ENCODE measurements around the gene KRTAP19-7.

The KRTAP19-7 gene

GRCh38 chr21:30561264-30561895 lies at the start of gene KRTAP19-7:
TSS of gene KRTAP19-7 (minus strand) at chr21:30561314. CDS start at chr21:30561289, 25 bp downstream.
- Histone ChIP-seq H3K9me3 (no peaks in the 10 kb centered on the region), H3K36me3 (replicated peaks) (no peaks in the 10 kb centered on the region), H3K4me1 (no peaks in the 10 kb centered on the region), H3K4me3 (no peak within 1 kb of the TSS), H3K27me3 (ENCODE audit: low read depth) (no peaks in the 10 kb centered on the region)
- DNase-seq (ENCODE audit: low spot score in 2 of 2) = no peak
- in situ Hi-C loops (cut with MboI; ENCODE audit: low sequenced_read_pairs) = no loop called here

GRCh38 chr21:30605968-30606367 lies 44.9 kb upstream of the KRTAP19-7 start:
- peaks cover 4% of the 10 kb centered on the region; the same call in 1 of the 2 replicates for H3K9me3 ChIP-seq
- no peak for DNase-seq (ENCODE audit: low spot score in 2 of 2)

GRCh38 chr21:30600787-30601186 lies 39.7 kb upstream of the KRTAP19-7 start, which contains the start of gene KRTAP22-1:
TSS of gene KRTAP22-1 (plus strand) at chr21:30601087.
- Histone ChIP-seq H3K27me3 (ENCODE audit: low read depth) (no peaks in the 10 kb centered on the region), H3K4me1 (no peaks in the 10 kb centered on the region), H3K9me3 (peaks cover 4% of the 10 kb centered on the region; the same call in 1 of the 2 replicates), H3K4me3 (no peak within 1 kb of the TSS), H3K36me3 (replicated peaks) (no peaks in the 10 kb centered on the region)
- in situ Hi-C loops (cut with MboI; ENCODE audit: low sequenced_read_pairs) = no loop called here
- no peak for DNase-seq (ENCODE audit: low spot score in 2 of 2)

More at GRCh38 chr21:30605968-30606367, 44.9 kb upstream of the KRTAP19-7 start:
- Histone ChIP-seq H3K36me3 (replicated peaks) (no peaks in the 10 kb centered on the region), H3K4me1 (no peaks in the 10 kb centered on the region), H3K4me3 (no peak overlapping the region), H3K27me3 (ENCODE audit: low read depth) (no peaks in the 10 kb centered on the region)
- in situ Hi-C loops (cut with MboI; ENCODE audit: low sequenced_read_pairs) = no loop called here

GRCh38 chr21:30598802-30599201 lies 37.7 kb upstream of the KRTAP19-7 start, which contains the start of gene KRTAP6-2:
TSS of gene KRTAP6-2 (minus strand) at chr21:30598902. CDS start at chr21:30598874, 28 bp downstream.
- in situ Hi-C loops (cut with MboI; ENCODE audit: low sequenced_read_pairs) = no loop called here
- no peaks in the 10 kb centered on the region for H3K36me3 ChIP-seq (replicated peaks)
- no peak for DNase-seq (ENCODE audit: low spot score in 2 of 2)
- no peak within 1 kb of the TSS for H3K4me3 ChIP-seq
- no peaks in the 10 kb centered on the region for H3K27me3 ChIP-seq (ENCODE audit: low read depth)
- no peaks in the 10 kb centered on the region for H3K4me1 ChIP-seq
- peaks cover 4% of the 10 kb centered on the region; the same call in 1 of the 2 replicates for H3K9me3 ChIP-seq

GRCh38 chr21:30592140-30592539 lies 31.0 kb upstream of the KRTAP19-7 start, which contains the start of gene KRTAP6-3:
TSS of gene KRTAP6-3 (plus strand) at chr21:30592440. CDS start at chr21:30592446, 6 bp downstream.
- Histone ChIP-seq H3K4me1 (no peaks in the 10 kb centered on the region), H3K36me3 (replicated peaks) (no peaks in the 10 kb centered on the region), H3K9me3 (no peaks in the 10 kb centered on the region), H3K4me3 (no peak within 1 kb of the TSS), H3K27me3 (ENCODE audit: low read depth) (no peaks in the 10 kb centered on the region)
- in situ Hi-C loops (cut with MboI; ENCODE audit: low sequenced_read_pairs) = no loop called here
- no peak for DNase-seq (ENCODE audit: low spot score in 2 of 2)

- Histone ChIP-seq H3K27me3 (ENCODE audit: low read depth) (no peaks in the 10 kb centered on the region), H3K4me1 (no peaks in the 10 kb centered on the region), H3K36me3 (replicated peaks) (no peaks in the 10 kb centered on the region), H3K4me3 (no peak within 1 kb of the TSS), H3K9me3 (0 out of 2 replicates have a peak, but pooled peaks cover 2% of the 10 kb centered on the region)
- DNase-seq (ENCODE audit: low spot score in 2 of 2) = no peak
- in situ Hi-C loops (cut with MboI; ENCODE audit: low sequenced_read_pairs) = no loop called here
These were observed 29.2 kb upstream of the KRTAP19-7 start, which contains the start of gene KRTAP22-2 for GRCh38 chr21:30590297-30590696. TSS of gene KRTAP22-2 (minus strand) at chr21:30590397.

- in situ Hi-C loops (cut with MboI; ENCODE audit: low sequenced_read_pairs) = no loop called here
- no peaks in the 10 kb centered on the region for H3K36me3 ChIP-seq (replicated peaks)
- H3K4me1 ChIP-seq = no peaks in the 10 kb centered on the region
- H3K27me3 ChIP-seq (ENCODE audit: low read depth) = no peaks in the 10 kb centered on the region
- no peak for DNase-seq (ENCODE audit: low spot score in 2 of 2)
- 0 out of 2 replicates have a peak, but pooled peaks cover 2% of the 10 kb centered on the region for H3K9me3 ChIP-seq
- no peak overlapping the region for H3K4me3 ChIP-seq
These were observed 21.8 kb upstream of the KRTAP19-7 start for GRCh38 chr21:30582870-30583269.

GRCh38 chr21:30580132-30580531 lies 19.0 kb upstream of the KRTAP19-7 start:
- H3K36me3 ChIP-seq (replicated peaks) = no peaks in the 10 kb centered on the region

GRCh38 chr21:30579346-30579745 lies 18.2 kb upstream of the KRTAP19-7 start:
- no peaks in the 10 kb centered on the region for H3K4me1 ChIP-seq
- H3K9me3 ChIP-seq = no peaks in the 10 kb centered on the region; the same call in 1 of the 2 replicates
- in situ Hi-C loops (cut with MboI; ENCODE audit: low sequenced_read_pairs) = no loop called here
- DNase-seq (ENCODE audit: low spot score in 2 of 2) = no peak
- no peaks in the 10 kb centered on the region for H3K36me3 ChIP-seq (replicated peaks)
- no peaks in the 10 kb centered on the region for H3K27me3 ChIP-seq (ENCODE audit: low read depth)
- H3K4me3 ChIP-seq = no peak overlapping the region

More at GRCh38 chr21:30580132-30580531, 19.0 kb upstream of the KRTAP19-7 start:
- in situ Hi-C loops (cut with MboI; ENCODE audit: low sequenced_read_pairs) = no loop called here
- DNase-seq (ENCODE audit: low spot score in 2 of 2) = no peak
- Histone ChIP-seq H3K9me3 (no peaks in the 10 kb centered on the region; the same call in 1 of the 2 replicates), H3K4me3 (no peak overlapping the region), H3K27me3 (ENCODE audit: low read depth) (no peaks in the 10 kb centered on the region), H3K4me1 (no peaks in the 10 kb centered on the region)

GRCh38 chr21:30577766-30578165 lies 16.7 kb upstream of the KRTAP19-7 start:
- no peak for DNase-seq (ENCODE audit: low spot score in 2 of 2)
- Histone ChIP-seq H3K4me3 (no peak overlapping the region), H3K36me3 (replicated peaks) (no peaks in the 10 kb centered on the region), H3K27me3 (ENCODE audit: low read depth) (no peaks in the 10 kb centered on the region), H3K4me1 (no peaks in the 10 kb centered on the region), H3K9me3 (no peaks in the 10 kb centered on the region; the same call in 1 of the 2 replicates)
- in situ Hi-C loops (cut with MboI; ENCODE audit: low sequenced_read_pairs) = no loop called here

GRCh38 chr21:30567617-30568016 lies 6.5 kb upstream of the KRTAP19-7 start:
- Histone ChIP-seq H3K4me3 (no peak overlapping the region), H3K27me3 (ENCODE audit: low read depth) (no peaks in the 10 kb centered on the region), H3K4me1 (no peaks in the 10 kb centered on the region), H3K9me3 (no peaks in the 10 kb centered on the region), H3K36me3 (replicated peaks) (no peaks in the 10 kb centered on the region)
- in situ Hi-C loops (cut with MboI; ENCODE audit: low sequenced_read_pairs) = no loop called here
- no peak for DNase-seq (ENCODE audit: low spot score in 2 of 2)

- in situ Hi-C loops (cut with MboI; ENCODE audit: low sequenced_read_pairs) = no loop called here
- Histone ChIP-seq H3K4me3 (no peak overlapping the region), H3K9me3 (no peaks in the 10 kb centered on the region), H3K27me3 (ENCODE audit: low read depth) (no peaks in the 10 kb centered on the region), H3K36me3 (replicated peaks) (no peaks in the 10 kb centered on the region), H3K4me1 (no peaks in the 10 kb centered on the region)
- no peak for DNase-seq (ENCODE audit: low spot score in 2 of 2)
These were observed 2.5 kb upstream of the KRTAP19-7 start for GRCh38 chr21:30563630-30564029.

GRCh38 chr21:30563072-30563471 lies 2.0 kb upstream of the KRTAP19-7 start:
- no peaks in the 10 kb centered on the region for H3K36me3 ChIP-seq (replicated peaks)
- no peaks in the 10 kb centered on the region for H3K27me3 ChIP-seq (ENCODE audit: low read depth)
- no peak overlapping the region for H3K4me3 ChIP-seq
- in situ Hi-C loops (cut with MboI; ENCODE audit: low sequenced_read_pairs) = no loop called here
- H3K4me1 ChIP-seq = no peaks in the 10 kb centered on the region
- no peaks in the 10 kb centered on the region for H3K9me3 ChIP-seq
- DNase-seq (ENCODE audit: low spot score in 2 of 2) = no peak

GRCh38 chr21:30561957-30562356 lies 843 bp upstream of the KRTAP19-7 start:
- H3K9me3 ChIP-seq = no peaks in the 10 kb centered on the region
- no peak for DNase-seq (ENCODE audit: low spot score in 2 of 2)
- no peak overlapping the region for H3K4me3 ChIP-seq
- no peaks in the 10 kb centered on the region for H3K36me3 ChIP-seq (replicated peaks)
- no peaks in the 10 kb centered on the region for H3K27me3 ChIP-seq (ENCODE audit: low read depth)
- no peaks in the 10 kb centered on the region for H3K4me1 ChIP-seq
- in situ Hi-C loops (cut with MboI; ENCODE audit: low sequenced_read_pairs) = no loop called here

Measured in HAP-1 (cell line).